OCI-LY7 (cell line): ENCODE results near the gene OXSR1.
"Not testable (repeated sequence)": the region's sequence is repeated elsewhere in the genome, so short reads cannot be mapped to it uniquely, and the experiment has no call there.

ENCODE experiments used
- EZH2phosphoT487 ChIP-seq: fragments of 200-600 bp; sonication (generic); IDR thresholded peaks from 2 replicates; pipeline ENCODE4 v1.6.1; 2018; ENCODE audit warnings: low read depth, borderline replicate concordance, mild to moderate bottlenecking, mixed run types, antibody characterized with exemption, low read length, moderate library complexity, mixed read lengths
- TF ChIP-seq, protein P1 (sequence below): fragments of 200-600 bp; sonication (generic); conservative IDR thresholded peaks from 2 replicates; pipeline ENCODE4 v1.5.1; 2014; ENCODE audit warnings: mild to moderate bottlenecking, antibody characterized with exemption, low read length, moderate library complexity, mixed read lengths

DNA sequence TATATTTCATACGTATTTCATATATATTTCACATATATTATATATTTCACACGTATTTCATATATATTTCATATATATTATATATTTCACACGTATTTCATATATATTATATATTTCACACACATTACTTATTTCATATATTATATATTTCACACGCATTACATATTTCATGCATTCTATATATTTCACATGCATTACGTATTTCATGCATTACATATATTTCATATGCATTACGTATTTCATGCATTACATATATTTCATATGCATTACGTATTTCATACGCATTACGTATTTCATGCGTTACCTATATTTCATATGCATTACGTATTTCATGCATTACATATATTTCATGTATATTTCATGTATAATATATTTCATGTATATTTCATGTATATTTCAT is 4.6 kb upstream of the OXSR1 start:
- TF ChIP-seq, protein P1, sequence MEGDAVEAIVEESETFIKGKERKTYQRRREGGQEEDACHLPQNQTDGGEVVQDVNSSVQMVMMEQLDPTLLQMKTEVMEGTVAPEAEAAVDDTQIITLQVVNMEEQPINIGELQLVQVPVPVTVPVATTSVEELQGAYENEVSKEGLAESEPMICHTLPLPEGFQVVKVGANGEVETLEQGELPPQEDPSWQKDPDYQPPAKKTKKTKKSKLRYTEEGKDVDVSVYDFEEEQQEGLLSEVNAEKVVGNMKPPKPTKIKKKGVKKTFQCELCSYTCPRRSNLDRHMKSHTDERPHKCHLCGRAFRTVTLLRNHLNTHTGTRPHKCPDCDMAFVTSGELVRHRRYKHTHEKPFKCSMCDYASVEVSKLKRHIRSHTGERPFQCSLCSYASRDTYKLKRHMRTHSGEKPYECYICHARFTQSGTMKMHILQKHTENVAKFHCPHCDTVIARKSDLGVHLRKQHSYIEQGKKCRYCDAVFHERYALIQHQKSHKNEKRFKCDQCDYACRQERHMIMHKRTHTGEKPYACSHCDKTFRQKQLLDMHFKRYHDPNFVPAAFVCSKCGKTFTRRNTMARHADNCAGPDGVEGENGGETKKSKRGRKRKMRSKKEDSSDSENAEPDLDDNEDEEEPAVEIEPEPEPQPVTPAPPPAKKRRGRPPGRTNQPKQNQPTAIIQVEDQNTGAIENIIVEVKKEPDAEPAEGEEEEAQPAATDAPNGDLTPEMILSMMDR: not testable (repeated sequence)
- TF ChIP-seq EZH2phosphoT487: not testable (repeated sequence)
